Progenitor cell of endocrine pancreas (in vitro differentiated cells): ENCODE data around the gene MYO5A. TPM values are rescaled to one million over a fixed set of nuclear protein-coding genes. Genes with fewer than 3 reads are reported as not detected.

Source experiments
- DNase-seq: peaks from one replicate; pipeline ENCODE4 v3.0.0; 2021; ENCODE audit warnings: low spot score; ENCODE audit not compliant: unreplicated experiment
- H3K27ac Mint-ChIP-seq: 2 replicates; pipeline ENCODE4 v1.8.0; 2021; ENCODE audit warnings: mild to moderate bottlenecking, moderate library complexity, mixed read lengths
- H3K27me3 Mint-ChIP-seq: 2 replicates; pipeline ENCODE4 v1.8.0; 2021; ENCODE audit warnings: mixed read lengths
- H3K36me3 Mint-ChIP-seq: 2 replicates; pipeline ENCODE4 v1.8.0; 2022; ENCODE audit warnings: mixed read lengths; ENCODE audit not compliant: insufficient read depth
- H3K4me1 Mint-ChIP-seq: 2 replicates; pipeline ENCODE4 v1.8.0; 2021; ENCODE audit warnings: low read depth, mixed read lengths
- H3K4me3 Mint-ChIP-seq: 2 replicates; pipeline ENCODE4 v1.8.0; 2021; ENCODE audit warnings: low read depth, mild to moderate bottlenecking, moderate library complexity, mixed read lengths
- H3K9me3 Mint-ChIP-seq: 2 replicates; pipeline ENCODE4 v1.8.0; 2021; ENCODE audit warnings: low read depth, mixed read lengths
- total RNA-seq: library from RNA; stranded (reverse); gene quantifications from 2 replicates; pipeline ENCODE4 v1.2.1, GENCODE V29; 2021
- TF ChIP-seq, protein P1 (sequence below): fragments of 200-600 bp; sonication (generic); IDR thresholded peaks from one replicate; pipeline ENCODE4 v1.5.0; 2021; ENCODE audit warnings: antibody characterized with exemption, mild to moderate bottlenecking; ENCODE audit not compliant: unreplicated experiment

MYO5A gene
- total RNA-seq, 1 donor from 2014 or later, result 31.0 TPM

DNA sequence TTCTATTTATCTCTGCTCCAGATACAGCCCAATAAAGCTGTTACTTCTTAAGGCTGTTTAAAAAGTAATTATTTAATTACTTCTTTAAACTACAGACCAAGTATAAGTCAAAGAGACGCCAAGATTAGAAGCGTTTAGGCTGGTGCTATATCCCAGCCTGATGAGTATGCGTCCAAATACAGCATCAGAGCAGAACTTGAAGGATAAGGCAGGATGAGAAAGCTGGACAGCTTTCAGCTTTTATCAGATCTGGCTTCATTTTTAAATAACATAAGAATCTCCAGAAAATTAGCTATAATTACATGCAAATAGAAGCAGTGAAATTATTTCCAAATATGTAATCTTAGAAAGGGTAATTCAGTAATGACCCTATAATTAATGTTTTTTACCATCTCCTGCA is 122.8 kb downstream of the MYO5A start:
- TF ChIP-seq, protein P1, sequence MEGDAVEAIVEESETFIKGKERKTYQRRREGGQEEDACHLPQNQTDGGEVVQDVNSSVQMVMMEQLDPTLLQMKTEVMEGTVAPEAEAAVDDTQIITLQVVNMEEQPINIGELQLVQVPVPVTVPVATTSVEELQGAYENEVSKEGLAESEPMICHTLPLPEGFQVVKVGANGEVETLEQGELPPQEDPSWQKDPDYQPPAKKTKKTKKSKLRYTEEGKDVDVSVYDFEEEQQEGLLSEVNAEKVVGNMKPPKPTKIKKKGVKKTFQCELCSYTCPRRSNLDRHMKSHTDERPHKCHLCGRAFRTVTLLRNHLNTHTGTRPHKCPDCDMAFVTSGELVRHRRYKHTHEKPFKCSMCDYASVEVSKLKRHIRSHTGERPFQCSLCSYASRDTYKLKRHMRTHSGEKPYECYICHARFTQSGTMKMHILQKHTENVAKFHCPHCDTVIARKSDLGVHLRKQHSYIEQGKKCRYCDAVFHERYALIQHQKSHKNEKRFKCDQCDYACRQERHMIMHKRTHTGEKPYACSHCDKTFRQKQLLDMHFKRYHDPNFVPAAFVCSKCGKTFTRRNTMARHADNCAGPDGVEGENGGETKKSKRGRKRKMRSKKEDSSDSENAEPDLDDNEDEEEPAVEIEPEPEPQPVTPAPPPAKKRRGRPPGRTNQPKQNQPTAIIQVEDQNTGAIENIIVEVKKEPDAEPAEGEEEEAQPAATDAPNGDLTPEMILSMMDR, result no peak
- no peak overlapping the region for H3K27ac Mint-ChIP-seq
- H3K9me3 Mint-ChIP-seq, result no peaks in the 10 kb centered on the region
- H3K27me3 Mint-ChIP-seq, result no peaks in the 10 kb centered on the region
- DNase-seq, result no peak
- H3K36me3 Mint-ChIP-seq, result peaks cover 5% of the 10 kb centered on the region
- H3K4me1 Mint-ChIP-seq, result no peaks in the 10 kb centered on the region
- H3K4me3 Mint-ChIP-seq, result no peak overlapping the region

DNA sequence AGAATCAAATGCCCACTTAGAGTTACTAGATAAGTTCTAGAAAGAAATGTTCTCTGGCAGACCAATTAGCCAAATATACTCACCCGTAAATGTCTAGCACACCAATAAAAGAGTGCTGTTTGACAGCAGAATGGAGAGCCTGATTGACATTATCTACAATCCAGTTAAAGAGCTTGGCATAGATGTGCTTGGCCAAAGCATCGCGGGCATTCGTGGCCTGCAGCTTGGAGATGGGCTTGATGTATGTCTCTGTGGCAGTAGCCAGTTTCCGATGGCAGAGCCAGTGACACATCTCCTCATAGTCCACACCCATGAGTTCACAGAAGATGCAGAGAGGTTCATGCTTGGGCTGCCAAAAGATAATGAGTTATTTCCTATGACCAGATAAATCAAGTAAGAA is 131.6 kb downstream of the MYO5A start:
- Mint-ChIP-seq H3K9me3 (no peaks in the 10 kb centered on the region), H3K27me3 (no peaks in the 10 kb centered on the region), H3K4me3 (no peak overlapping the region), H3K4me1 (peaks cover 4% of the 10 kb centered on the region), H3K36me3 (no peaks in the 10 kb centered on the region), H3K27ac (no peak overlapping the region)
- TF ChIP-seq, protein P1, result no peak
- DNase-seq, result no peak

DNA sequence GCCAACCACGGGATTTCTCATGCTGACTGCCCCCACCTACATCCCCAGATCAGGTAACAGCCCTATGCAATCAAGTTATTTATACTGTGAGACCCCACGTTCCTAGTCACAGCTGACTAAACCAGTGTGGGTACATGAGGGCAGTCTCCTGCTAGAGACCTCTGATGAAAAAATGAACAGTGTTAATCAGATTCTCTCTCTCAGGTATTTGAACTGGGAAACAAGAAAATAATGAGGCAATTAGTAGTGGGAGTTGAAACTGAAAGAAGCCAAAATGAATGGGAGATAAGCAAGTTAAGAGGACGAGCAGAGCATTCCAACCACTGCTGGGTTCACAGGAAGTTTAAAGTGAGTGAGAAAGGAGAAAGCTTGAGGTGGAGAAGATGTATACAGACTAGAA is 134.6 kb downstream of the MYO5A start:
- Mint-ChIP-seq H3K9me3 (no peaks in the 10 kb centered on the region), H3K4me3 (no peak overlapping the region), H3K4me1 (peaks cover 4% of the 10 kb centered on the region), H3K27me3 (no peaks in the 10 kb centered on the region), H3K36me3 (peaks cover 7% of the 10 kb centered on the region), H3K27ac (no peak overlapping the region)
- TF ChIP-seq, protein P1, result no peak
- DNase-seq, result no peak

DNA sequence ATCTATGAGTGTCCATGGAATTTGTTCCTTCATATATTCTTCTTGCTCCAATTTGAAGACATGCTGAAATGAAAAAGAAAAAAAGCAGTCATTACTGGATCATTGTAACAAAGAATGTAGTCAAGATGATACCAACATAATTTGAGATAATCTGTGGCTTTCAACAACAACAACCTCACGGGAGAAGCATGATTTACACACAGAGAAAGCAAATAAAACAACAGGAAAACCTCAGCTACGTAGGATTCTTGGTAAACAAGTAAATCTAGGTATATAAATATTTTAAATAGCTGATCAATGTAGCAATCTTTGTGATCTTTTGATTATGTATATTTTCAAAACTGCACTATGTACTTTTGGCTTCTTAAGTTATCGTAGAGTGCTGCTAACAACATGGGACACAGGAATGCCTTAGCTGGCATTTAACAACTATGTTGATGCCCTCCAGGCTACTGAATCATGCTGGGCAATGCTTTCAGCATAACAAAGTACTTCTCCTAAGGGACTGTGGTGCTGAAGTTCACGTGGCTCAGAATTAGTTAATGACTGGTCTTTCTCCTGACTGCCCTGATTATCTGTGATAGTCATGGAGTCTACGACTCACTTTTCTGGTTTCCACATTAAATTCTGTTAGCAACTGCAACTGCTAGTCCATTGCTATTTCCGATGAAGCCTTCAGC is 136.5 kb downstream of the MYO5A start:
- no peak overlapping the region for H3K4me3 Mint-ChIP-seq
- H3K9me3 Mint-ChIP-seq, result no peaks in the 10 kb centered on the region
- peaks cover 4% of the 10 kb centered on the region for H3K4me1 Mint-ChIP-seq
- peaks cover 9% of the 10 kb centered on the region for H3K36me3 Mint-ChIP-seq
- TF ChIP-seq, protein P1, result no peak
- H3K27ac Mint-ChIP-seq, result no peak overlapping the region
- DNase-seq, result no peak
- H3K27me3 Mint-ChIP-seq, result no peaks in the 10 kb centered on the region

DNA sequence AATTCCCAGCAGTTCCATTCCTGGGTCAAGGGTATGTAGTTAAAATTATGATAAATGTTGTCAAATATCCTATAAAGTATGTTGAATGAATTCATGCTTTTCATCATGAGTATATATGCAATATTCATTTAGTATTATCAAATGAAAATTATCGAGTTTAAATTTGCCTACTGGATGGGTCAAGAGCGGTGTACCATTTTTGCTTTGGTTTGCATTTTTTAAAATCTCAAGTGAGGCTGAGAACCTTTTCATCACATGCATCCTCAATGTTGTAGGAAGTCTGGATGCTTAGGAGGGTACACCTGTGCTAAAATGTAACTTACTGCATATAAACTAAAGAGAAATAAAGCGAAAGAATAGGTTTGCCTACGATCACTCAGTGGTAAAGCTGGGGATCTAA is 137.6 kb downstream of the MYO5A start:
- no peak overlapping the region for H3K4me3 Mint-ChIP-seq
- no peak for DNase-seq
- H3K4me1 Mint-ChIP-seq, result peaks cover 4% of the 10 kb centered on the region
- no peak overlapping the region for H3K27ac Mint-ChIP-seq
- H3K27me3 Mint-ChIP-seq, result no peaks in the 10 kb centered on the region
- peaks cover 9% of the 10 kb centered on the region for H3K36me3 Mint-ChIP-seq
- H3K9me3 Mint-ChIP-seq, result no peaks in the 10 kb centered on the region
- TF ChIP-seq, protein P1, result no peak
